T47D (cell line): ENCODE measurements around the gene SRBD1.

Experiments used
- DNase-seq, 2 experiments: peaks; one replicate each; pipeline versions ENCODE4 v3.0.0 to v3.0.0-alpha.2; 2011 to 2012; ENCODE audit warnings: low read depth in 1 of 2, low spot score in 1 of 2
- JUND ChIP-seq: IDR thresholded peaks from 2 replicates; pipeline ENCODE4 v1.6.1; 2012; ENCODE audit warnings: low read depth
- in situ Hi-C: cut with HindIII; loops from 2 replicates; pipeline ENCODE4 v1.10.0; 2016; ENCODE audit warnings: low sequenced_read_pairs, low pct_unique_long_range_greater_than_20kb

Gene SRBD1

DNA sequence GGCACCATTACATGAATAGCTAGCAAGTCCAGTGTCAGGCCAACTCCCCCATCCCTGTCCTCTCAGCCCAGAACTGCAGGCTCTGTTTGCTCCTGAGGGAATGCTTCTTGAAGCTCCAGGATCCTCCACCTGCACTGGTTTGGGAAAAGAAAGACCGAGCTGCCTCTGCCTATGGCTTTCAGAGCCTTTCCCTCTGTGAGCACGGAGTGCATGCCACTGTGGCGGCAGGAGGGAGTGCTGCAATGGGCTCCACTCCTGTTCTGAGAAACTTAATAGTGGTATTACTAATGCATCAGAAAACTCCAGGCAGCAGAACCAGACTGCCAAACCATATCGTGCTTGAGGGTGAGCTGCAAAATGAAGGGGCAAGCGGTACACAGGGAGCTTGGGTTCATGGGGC lies 271.8 kb downstream of the SRBD1 start:
- TF ChIP-seq JUND: no peak
- DNase-seq: no peak
- in situ Hi-C loops: no loop called here
